Esophagus muscularis mucosa (tissue), 4 donors: ENCODE data around the gene NAA11. TPM values are rescaled to one million over a fixed set of nuclear protein-coding genes. Genes with fewer than 3 reads are reported as not detected.
"Not testable (repeated sequence)": the region's sequence is repeated elsewhere in the genome, so short reads cannot be mapped to it uniquely, and the experiment has no call there.

Source experiments
- DNase-seq: peaks from one replicate; pipeline ENCODE4 v3.0.0-alpha.2; 2017; ENCODE audit errors: extremely low spot score
- H3K27ac ChIP-seq, 4 donors: fragments of 200-600 bp; sonication (generic); replicated peaks in 1 of 4; 1 replicate in 3 of 4; 2 replicates in 1 of 4; pipeline ENCODE4 v1.5.1; 2016 to 2019; ENCODE audit warnings: mild to moderate bottlenecking in 1 of 4
- H3K27me3 ChIP-seq, 4 donors: fragments of 200-600 bp; sonication (generic); one replicate each; pipeline versions ENCODE4 v1.5.1 to v1.6.0; 2016 to 2019
- H3K36me3 ChIP-seq, 4 donors: fragments of 200-600 bp; sonication (generic); one replicate each; pipeline ENCODE4 v1.5.1; 2016 to 2019
- H3K4me1 ChIP-seq, 4 donors: fragments of 200-600 bp; sonication (generic); one replicate each; pipeline ENCODE4 v1.5.1; 2016 to 2019
- H3K4me3 ChIP-seq, 4 donors: fragments of 200-600 bp; sonication (generic); 1 replicate in 2 of 4; 2 replicates in 2 of 4; pipeline ENCODE4 v1.5.1; 2016 to 2019; ENCODE audit warnings: mild to moderate bottlenecking in 4 of 4, moderate library complexity in 1 of 4
- H3K9me3 ChIP-seq, 4 donors: fragments of 200-600 bp; sonication (generic); 1 replicate in 3 of 4; 2 replicates in 1 of 4; pipeline ENCODE4 v1.5.1; 2016 to 2019
- CTCF ChIP-seq, 3 experiments: fragments of 200-600 bp in 2 of 3; fragments of 450-650 bp in 1 of 3; sonication (generic) in 2 of 3; IDR thresholded peaks; one replicate each; pipeline ENCODE4 v1.5.1; 2017 to 2019; ENCODE audit warnings: antibody characterized with exemption in 3 of 3, mild to moderate bottlenecking in 2 of 3, moderate library complexity in 1 of 3
- EP300 ChIP-seq: sonication (generic); formaldehyde crosslinking; IDR thresholded peaks from one replicate; pipeline ENCODE4 v1.6.1; 2017; ENCODE audit warnings: antibody characterized with exemption
- POLR2A ChIP-seq: fragments of 450-650 bp; IDR thresholded peaks from one replicate; pipeline ENCODE4 v1.6.1; 2017; ENCODE audit warnings: antibody characterized with exemption, moderate library complexity, mild to moderate bottlenecking, low read depth
- POLR2AphosphoS5 ChIP-seq, 2 donors: sonication (generic); formaldehyde crosslinking; IDR thresholded peaks; one replicate each; pipeline ENCODE4 v1.6.1; 2017; ENCODE audit warnings: antibody characterized with exemption in 2 of 2
- WGBS: methylation state at CpG from one replicate; pipeline ENCODE4 v1.1.5; 2018; 5-methylcytosine and 5-hydroxymethylcytosine counted together
- intact Hi-C: fragments of 100-400 bp; cut with DNase I; formaldehyde crosslinking; loops from one replicate; pipeline ENCODE4 v1.15.1; 2023
- total RNA-seq, 4 donors: library from RNA; depleted of rRNA; stranded (reverse); fragments of >200 nt; gene quantifications; one replicate each; pipeline versions ENCODE4 v1.1.0 to v1.2.1, GENCODE V29; 2016

Gene NAA11
- total RNA-seq, 4 donors from 2014 or later, result not detected

GRCh38 chr4:79288185-79288584 lies 37.7 kb downstream of the NAA11 start:
- peak overlapping the region in 1 of 4 donors; percentile 33 for H3K27ac ChIP-seq
- WGBS, result 81% methylated on average over 1 of the region's 1 CpG
- H3K36me3 ChIP-seq, result no peaks in the 10 kb centered on the region
- no peaks in the 10 kb centered on the region for H3K9me3 ChIP-seq
- peaks cover 0 to 53% (median 30%) of the 10 kb centered on the region in 4 donors for H3K4me1 ChIP-seq
- intact Hi-C loops, result no loop called here
- H3K27me3 ChIP-seq, result no peaks in the 10 kb centered on the region
- H3K4me3 ChIP-seq, result no peak overlapping the region
- TF ChIP-seq POLR2AphosphoS5 (IDR thresholded peaks at IDR 0.05) (no peak), POLR2A (no peak), EP300 (no peak), CTCF (IDR thresholded peaks at IDR 0.05) (no peak)
- DNase-seq, result no peak

- H3K4me3 ChIP-seq, result no peak overlapping the region
- no peak for DNase-seq
- TF ChIP-seq EP300 (no peak), POLR2A (no peak), POLR2AphosphoS5 (IDR thresholded peaks at IDR 0.05) (no peak), CTCF (IDR thresholded peaks at IDR 0.05) (no peak)
- no peaks in the 10 kb centered on the region for H3K27me3 ChIP-seq
- peaks cover 0 to 55% (median 34%) of the 10 kb centered on the region in 4 donors for H3K4me1 ChIP-seq
- H3K27ac ChIP-seq, result peak overlapping the region in 2 of 4 donors; percentile 30 to 33
- H3K36me3 ChIP-seq, result no peaks in the 10 kb centered on the region
- intact Hi-C loops, result no loop called here
- H3K9me3 ChIP-seq, result no peaks in the 10 kb centered on the region
Observed at GRCh38 chr4:79287718-79288117, 38.1 kb downstream of the NAA11 start.

GRCh38 chr4:79287076-79287475 lies 38.8 kb downstream of the NAA11 start:
- H3K27ac ChIP-seq, result peak overlapping the region in 2 of 4 donors; percentile 30 to 33
- TF ChIP-seq CTCF (IDR thresholded peaks at IDR 0.05) (no peak), EP300 (no peak), POLR2A (no peak), POLR2AphosphoS5 (IDR thresholded peaks at IDR 0.05) (no peak)
- 47% methylated on average over 2 of the region's 2 CpGs for WGBS
- H3K27me3 ChIP-seq, result no peaks in the 10 kb centered on the region
- no peaks in the 10 kb centered on the region for H3K9me3 ChIP-seq
- no peak for DNase-seq
- H3K4me1 ChIP-seq, result peaks cover 0 to 56% (median 37%) of the 10 kb centered on the region in 4 donors
- no peak overlapping the region for H3K4me3 ChIP-seq
- no peaks in the 10 kb centered on the region for H3K36me3 ChIP-seq
- intact Hi-C loops, result no loop called here

- peaks cover 0 to 63% (median 54%) of the 10 kb centered on the region in 4 donors for H3K4me1 ChIP-seq
- no peak overlapping the region for H3K4me3 ChIP-seq
- no peak for DNase-seq
- WGBS, result 17% methylated on average over 1 of the region's 1 CpG
- H3K36me3 ChIP-seq, result no peaks in the 10 kb centered on the region
- H3K27ac ChIP-seq, result peak overlapping the region; percentile 69 to 77 (median 73)
- TF ChIP-seq CTCF (IDR thresholded peaks at IDR 0.05), result peak in 1 of 3 experiments; percentile 6
- TF ChIP-seq EP300, result peak; percentile 96
- peak; percentile 47 to 77 for TF ChIP-seq POLR2AphosphoS5 (IDR thresholded peaks at IDR 0.05)
- no peak for TF ChIP-seq POLR2A
- no peaks in the 10 kb centered on the region for H3K9me3 ChIP-seq
- intact Hi-C loops, result no loop called here
- no peaks in the 10 kb centered on the region for H3K27me3 ChIP-seq
Observed at GRCh38 chr4:79281566-79282359, 44.1 kb downstream of the NAA11 start.

GRCh38 chr4:79277467-79277866 lies 48.4 kb downstream of the NAA11 start:
- H3K27ac ChIP-seq, H3K4me3 ChIP-seq, H3K9me3 ChIP-seq, H3K36me3 ChIP-seq, H3K27me3 ChIP-seq, DNase-seq, intact Hi-C loops: not testable (repeated sequence)
- 93% methylated on average over 7 of the region's 7 CpGs for WGBS
- peaks cover 0 to 47% (median 38%) of the 10 kb centered on the region in 4 donors for H3K4me1 ChIP-seq
